HepG2 (cell line): Measurements from ENCODE around the gene CD70. TPM values are rescaled to one million over a fixed set of nuclear protein-coding genes. Genes with fewer than 3 reads are reported as not detected.

ENCODE experiments used
- AKAP8 ChIP-seq: sonication (generic); formaldehyde crosslinking; IDR thresholded peaks from 2 replicates; pipeline ENCODE4 v1.5.1; 2020; ENCODE audit warnings: mild to moderate bottlenecking, missing genetic modification reagents
- CREB1 ChIP-seq, 2 experiments: fragments of 450-650 bp in 1 of 2; IDR thresholded peaks; 2 replicates each; pipeline ENCODE4 v1.6.1; 2016 to 2017; ENCODE audit warnings: control low read depth in 1 of 2, mild to moderate bottlenecking in 1 of 2, missing compliant biosample characterization in 1 of 2, missing genetic modification characterization in 1 of 2
- DPF2 ChIP-seq: sonication (generic); formaldehyde crosslinking; IDR thresholded peaks from 2 replicates; pipeline ENCODE4 v1.4.0; 2020; ENCODE audit warnings: mild to moderate bottlenecking, low read depth, missing genetic modification reagents, borderline replicate concordance
- GATAD2A ChIP-seq: IDR thresholded peaks from 2 replicates; pipeline ENCODE4 v1.6.1; 2016
- HNF4A ChIP-seq: sonication (generic); formaldehyde crosslinking; IDR thresholded peaks from 2 replicates; pipeline ENCODE4 v1.4.0; 2020; ENCODE audit warnings: missing genetic modification reagents
- IRF2 ChIP-seq: IDR thresholded peaks from 2 replicates; pipeline ENCODE4 v1.6.1; 2018; ENCODE audit warnings: missing genetic modification reagents, missing compliant biosample characterization
- KAT7 ChIP-seq: IDR thresholded peaks from 2 replicates; pipeline ENCODE4 v1.6.1; 2018; ENCODE audit warnings: borderline replicate concordance, missing compliant biosample characterization
- MYC ChIP-seq: sonication (generic); formaldehyde crosslinking; IDR thresholded peaks from 2 replicates; pipeline ENCODE4 v1.9.0; 2021; ENCODE audit warnings: missing genetic modification reagents, borderline replicate concordance
- PHF8 ChIP-seq: sonication (generic); formaldehyde crosslinking; IDR thresholded peaks from 2 replicates; pipeline ENCODE4 v1.5.0; 2020; ENCODE audit warnings: missing genetic modification reagents
- RBAK ChIP-seq: sonication (generic); formaldehyde crosslinking; IDR thresholded peaks from 2 replicates; pipeline ENCODE4 v1.5.1; 2020; ENCODE audit warnings: mild to moderate bottlenecking, missing genetic modification reagents
- SP5 ChIP-seq: IDR thresholded peaks from 2 replicates; pipeline ENCODE4 v1.6.1; 2016; ENCODE audit warnings: low read depth, borderline replicate concordance
- TAF1 ChIP-seq: sonication (generic); formaldehyde crosslinking; IDR thresholded peaks from 2 replicates; pipeline ENCODE4 v1.4.0; 2020; ENCODE audit warnings: missing genetic modification reagents
- XRCC5 ChIP-seq: fragments of 200-400 bp; formaldehyde crosslinking; optimal IDR thresholded peaks from 2 replicates; pipeline ENCODE3; 2017; ENCODE audit warnings: mild to moderate bottlenecking, low read length
- ZBTB38 ChIP-seq: sonication (generic); formaldehyde crosslinking; IDR thresholded peaks from 2 replicates; pipeline ENCODE4 v1.5.1; 2020; ENCODE audit warnings: mild to moderate bottlenecking, missing genetic modification reagents
- ZFP41 ChIP-seq: sonication (generic); formaldehyde crosslinking; IDR thresholded peaks from 2 replicates; pipeline ENCODE4 v1.4.0; 2020; ENCODE audit warnings: mild to moderate bottlenecking, missing genetic modification reagents, borderline replicate concordance
- ZNF343 ChIP-seq: sonication (generic); formaldehyde crosslinking; IDR thresholded peaks from 2 replicates; pipeline ENCODE4 v1.4.0; 2020; ENCODE audit warnings: mild to moderate bottlenecking, missing genetic modification reagents
- ZNF644 ChIP-seq: IDR thresholded peaks from 2 replicates; pipeline ENCODE4 v1.6.1; 2016; ENCODE audit warnings: low read depth
- ZNF713 ChIP-seq: sonication (generic); formaldehyde crosslinking; IDR thresholded peaks from 2 replicates; pipeline ENCODE4 v1.4.0; 2020; ENCODE audit warnings: mild to moderate bottlenecking, missing genetic modification reagents
- ZNF724P ChIP-seq: sonication (generic); formaldehyde crosslinking; IDR thresholded peaks from 2 replicates; pipeline ENCODE4 v1.8.0; 2022; ENCODE audit warnings: missing genetic modification reagents, borderline replicate concordance
- ZNF773 ChIP-seq: sonication (generic); formaldehyde crosslinking; IDR thresholded peaks from 2 replicates; pipeline ENCODE4 v1.4.0; 2020; ENCODE audit warnings: missing genetic modification reagents, borderline replicate concordance
- ZNF788 ChIP-seq: sonication (generic); formaldehyde crosslinking; IDR thresholded peaks from 2 replicates; pipeline ENCODE4 v1.5.0; 2020; ENCODE audit warnings: mild to moderate bottlenecking, missing genetic modification reagents, borderline replicate concordance
- polyA plus RNA-seq, 8 experiments: library from polyadenylated mRNA; depleted of rRNA in 3 of 8; stranded (reverse) in 7 of 8; unstranded in 1 of 8; fragments of >200 nt; fragmentation: Illumina TruSeq in 4 of 8; extraction: Trizol in 4 of 8; gene quantifications; 2 replicates each; pipeline versions ENCODE4 v1.2.1 to v1.2.3, GENCODE V29; 2011 to 2016; ENCODE audit warnings: low read depth in 4 of 8, missing spikeins in 1 of 8, mixed read lengths in 1 of 8; ENCODE audit not compliant: insufficient read depth in 1 of 8
- total RNA-seq, 5 experiments: library from RNA; depleted of rRNA; stranded (reverse); fragments of >200 nt; fragmentation: Illumina TruSeq; extraction: Trizol; gene quantifications; 2 replicates each; pipeline ENCODE4 v1.2.3, GENCODE V29; 2016; ENCODE audit warnings: low read depth in 1 of 5
- TF ChIP-seq, protein P1 (sequence below): sonication (generic); formaldehyde crosslinking; IDR thresholded peaks from 2 replicates; pipeline ENCODE4 v1.4.0; 2020; ENCODE audit warnings: missing genetic modification reagents, borderline replicate concordance
- TF ChIP-seq, protein P2 (sequence below): sonication (generic); formaldehyde crosslinking; IDR thresholded peaks from 2 replicates; pipeline ENCODE4 v1.4.0; 2020; ENCODE audit warnings: missing genetic modification reagents
- TF ChIP-seq, protein P3 (sequence below): sonication (generic); formaldehyde crosslinking; IDR thresholded peaks from 2 replicates; pipeline ENCODE4 v1.8.1; 2022; ENCODE audit warnings: mild to moderate bottlenecking, missing genetic modification reagents

The CD70 gene
- total and polyA plus RNA-seq, 2 of the 13 experiments (the other 11 are each of a cell fraction or from before 2014, with no cell fraction given) = 0.13 TPM; not detected in 1

DNA sequence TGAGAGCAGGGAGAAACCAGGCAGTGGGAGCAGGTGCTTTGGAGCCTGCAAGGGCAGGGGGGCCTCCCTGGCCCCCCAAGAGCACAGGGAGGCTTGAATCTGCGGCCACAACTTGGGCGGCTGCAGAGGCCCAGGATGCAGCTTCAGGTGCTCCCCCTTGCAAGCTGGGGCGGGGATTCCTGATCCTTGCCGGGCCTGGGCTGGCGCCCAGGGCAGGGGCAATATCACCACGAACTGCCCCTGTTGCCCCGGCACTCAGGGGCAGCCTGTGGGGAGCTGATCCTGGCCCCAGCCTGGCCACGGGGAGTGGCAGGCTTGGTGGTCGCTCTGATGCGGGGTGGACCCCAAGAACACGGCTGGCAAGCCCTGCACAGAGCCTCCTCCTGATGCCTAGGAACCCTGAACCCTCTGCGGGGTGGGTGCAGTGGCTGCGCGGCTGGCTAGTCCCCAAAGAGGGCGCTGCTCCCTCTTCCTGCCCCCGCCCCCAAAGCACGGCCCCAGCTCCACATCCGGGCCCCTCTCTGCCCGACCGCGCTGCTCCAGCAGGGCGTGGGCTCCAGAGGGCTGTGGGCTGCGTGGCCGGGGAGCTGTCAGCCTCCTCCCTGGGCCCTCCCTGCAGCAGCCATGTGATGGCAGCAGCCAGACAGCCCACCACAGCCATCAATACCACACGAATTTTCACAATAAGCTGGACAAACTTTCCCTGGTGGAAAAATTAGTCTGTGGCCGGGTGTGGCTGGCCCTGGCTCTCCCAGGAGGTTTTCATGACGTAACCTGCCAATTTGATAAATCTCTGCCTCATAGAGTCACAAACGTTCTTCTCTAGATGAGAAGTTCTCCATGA is 39.1 kb downstream of the CD70 start (continued):
- TF ChIP-seq, protein P1, sequence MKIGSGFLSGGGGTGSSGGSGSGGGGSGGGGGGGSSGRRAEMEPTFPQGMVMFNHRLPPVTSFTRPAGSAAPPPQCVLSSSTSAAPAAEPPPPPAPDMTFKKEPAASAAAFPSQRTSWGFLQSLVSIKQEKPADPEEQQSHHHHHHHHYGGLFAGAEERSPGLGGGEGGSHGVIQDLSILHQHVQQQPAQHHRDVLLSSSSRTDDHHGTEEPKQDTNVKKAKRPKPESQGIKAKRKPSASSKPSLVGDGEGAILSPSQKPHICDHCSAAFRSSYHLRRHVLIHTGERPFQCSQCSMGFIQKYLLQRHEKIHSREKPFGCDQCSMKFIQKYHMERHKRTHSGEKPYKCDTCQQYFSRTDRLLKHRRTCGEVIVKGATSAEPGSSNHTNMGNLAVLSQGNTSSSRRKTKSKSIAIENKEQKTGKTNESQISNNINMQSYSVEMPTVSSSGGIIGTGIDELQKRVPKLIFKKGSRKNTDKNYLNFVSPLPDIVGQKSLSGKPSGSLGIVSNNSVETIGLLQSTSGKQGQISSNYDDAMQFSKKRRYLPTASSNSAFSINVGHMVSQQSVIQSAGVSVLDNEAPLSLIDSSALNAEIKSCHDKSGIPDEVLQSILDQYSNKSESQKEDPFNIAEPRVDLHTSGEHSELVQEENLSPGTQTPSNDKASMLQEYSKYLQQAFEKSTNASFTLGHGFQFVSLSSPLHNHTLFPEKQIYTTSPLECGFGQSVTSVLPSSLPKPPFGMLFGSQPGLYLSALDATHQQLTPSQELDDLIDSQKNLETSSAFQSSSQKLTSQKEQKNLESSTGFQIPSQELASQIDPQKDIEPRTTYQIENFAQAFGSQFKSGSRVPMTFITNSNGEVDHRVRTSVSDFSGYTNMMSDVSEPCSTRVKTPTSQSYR = peak; percentile 36; the same call in 1 of the 2 replicates
- TF ChIP-seq HNF4A (CRISPR knock-in tag) = peak; percentile 23; the same call in 1 of the 2 replicates
- no peak for TF ChIP-seq ZNF713 (CRISPR knock-in tag)
- TF ChIP-seq KAT7 (CRISPR knock-in tag) = no peak
- TF ChIP-seq ZNF343 = no peak
- TF ChIP-seq TAF1 (CRISPR knock-in tag) = peak; percentile 12; the same call in 1 of the 2 replicates
- no peak; the same call in 1 of the 2 replicates for TF ChIP-seq RBAK (CRISPR knock-in tag)
- peak; percentile 51; the same call in 1 of the 2 replicates for TF ChIP-seq GATAD2A (CRISPR knock-in tag)
- TF ChIP-seq ZNF724P = no peak
- no peak for TF ChIP-seq CREB1 (IDR thresholded peaks at IDR 0.05)
- no peak for TF ChIP-seq CREB1 (CRISPR knock-in tag; IDR thresholded peaks at IDR 0.05)
- no peak for TF ChIP-seq DPF2 (CRISPR knock-in tag)
- TF ChIP-seq IRF2 (CRISPR knock-in tag) = 0 out of 2 replicates have a peak, but pooled peaks have one; percentile 16
- TF ChIP-seq XRCC5 = peak; percentile 41
- TF ChIP-seq ZFP41 (CRISPR knock-in tag) = no peak
- TF ChIP-seq ZNF788 (CRISPR knock-in tag) = 0 out of 2 replicates have a peak, but pooled peaks have one; percentile 19
- TF ChIP-seq SP5 = 0 out of 2 replicates have a peak, but pooled peaks have one; percentile 17
- TF ChIP-seq, protein P2, sequence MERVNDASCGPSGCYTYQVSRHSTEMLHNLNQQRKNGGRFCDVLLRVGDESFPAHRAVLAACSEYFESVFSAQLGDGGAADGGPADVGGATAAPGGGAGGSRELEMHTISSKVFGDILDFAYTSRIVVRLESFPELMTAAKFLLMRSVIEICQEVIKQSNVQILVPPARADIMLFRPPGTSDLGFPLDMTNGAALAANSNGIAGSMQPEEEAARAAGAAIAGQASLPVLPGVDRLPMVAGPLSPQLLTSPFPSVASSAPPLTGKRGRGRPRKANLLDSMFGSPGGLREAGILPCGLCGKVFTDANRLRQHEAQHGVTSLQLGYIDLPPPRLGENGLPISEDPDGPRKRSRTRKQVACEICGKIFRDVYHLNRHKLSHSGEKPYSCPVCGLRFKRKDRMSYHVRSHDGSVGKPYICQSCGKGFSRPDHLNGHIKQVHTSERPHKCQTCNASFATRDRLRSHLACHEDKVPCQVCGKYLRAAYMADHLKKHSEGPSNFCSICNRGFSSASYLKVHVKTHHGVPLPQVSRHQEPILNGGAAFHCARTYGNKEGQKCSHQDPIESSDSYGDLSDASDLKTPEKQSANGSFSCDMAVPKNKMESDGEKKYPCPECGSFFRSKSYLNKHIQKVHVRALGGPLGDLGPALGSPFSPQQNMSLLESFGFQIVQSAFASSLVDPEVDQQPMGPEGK = peak; percentile 89
- 0 out of 2 replicates have a peak, but pooled peaks have one; percentile 48 for TF ChIP-seq AKAP8 (CRISPR knock-in tag)
- 0 out of 2 replicates have a peak, but pooled peaks have one; percentile 10 for TF ChIP-seq ZNF644
- no peak for TF ChIP-seq ZNF773 (CRISPR knock-in tag)
- 0 out of 2 replicates have a peak, but pooled peaks have one; percentile 30 for TF ChIP-seq PHF8 (CRISPR knock-in tag)
- TF ChIP-seq MYC (CRISPR knock-in tag) = peak; percentile 30; the same call in 1 of the 2 replicates
- TF ChIP-seq, protein P3, sequence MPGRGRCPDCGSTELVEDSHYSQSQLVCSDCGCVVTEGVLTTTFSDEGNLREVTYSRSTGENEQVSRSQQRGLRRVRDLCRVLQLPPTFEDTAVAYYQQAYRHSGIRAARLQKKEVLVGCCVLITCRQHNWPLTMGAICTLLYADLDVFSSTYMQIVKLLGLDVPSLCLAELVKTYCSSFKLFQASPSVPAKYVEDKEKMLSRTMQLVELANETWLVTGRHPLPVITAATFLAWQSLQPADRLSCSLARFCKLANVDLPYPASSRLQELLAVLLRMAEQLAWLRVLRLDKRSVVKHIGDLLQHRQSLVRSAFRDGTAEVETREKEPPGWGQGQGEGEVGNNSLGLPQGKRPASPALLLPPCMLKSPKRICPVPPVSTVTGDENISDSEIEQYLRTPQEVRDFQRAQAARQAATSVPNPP (CRISPR knock-in tag) = no peak
- peak; percentile 43; the same call in 1 of the 2 replicates for TF ChIP-seq ZBTB38 (CRISPR knock-in tag)
